IPS DF 6.9 (cell line): ENCODE results near the gene CBS.
"Not testable (repeated sequence)": the region's sequence is repeated elsewhere in the genome, so short reads cannot be mapped to it uniquely, and the experiment has no call there.

ENCODE experiments used
- DNase-seq: peaks from one replicate; pipeline ENCODE4 v3.0.0-alpha.2; 2013; ENCODE audit warnings: low read depth, low spot score
- H3K27ac ChIP-seq: one replicate; pipeline ENCODE4 v1.5.1; 2013; ENCODE audit warnings: low read length, control low read depth
- H3K27me3 ChIP-seq: 2 replicates; pipeline ENCODE4 v1.6.1; 2013; ENCODE audit warnings: mild to moderate bottlenecking, low read length; ENCODE audit not compliant: control insufficient read depth, insufficient read depth
- H3K36me3 ChIP-seq: 2 replicates; pipeline ENCODE4 v1.6.1; 2013; ENCODE audit warnings: low read length; ENCODE audit not compliant: control insufficient read depth, insufficient read depth
- H3K4me1 ChIP-seq: 2 replicates; pipeline ENCODE4 v1.6.1; 2013; ENCODE audit warnings: low read length; ENCODE audit not compliant: control insufficient read depth, insufficient read depth
- H3K4me3 ChIP-seq: 2 replicates; pipeline ENCODE4 v1.5.1; 2013; ENCODE audit warnings: mild to moderate bottlenecking, low read length
- H3K9me3 ChIP-seq: 2 replicates; pipeline ENCODE4 v1.6.1; 2013; ENCODE audit warnings: low read length, inconsistent platforms; ENCODE audit not compliant: control insufficient read depth, insufficient read depth
- WGBS: extraction: QIAGEN DNeasy Blood & Tissue Kit; methylation state at CpG from one replicate; pipeline ENCODE4 v1.1.7; 2013; ENCODE audit warnings: mixed read lengths, missing lambda C conversion rate; ENCODE audit not compliant: insufficient read length, insufficient coverage; 5-methylcytosine and 5-hydroxymethylcytosine counted together

The CBS gene

DNA sequence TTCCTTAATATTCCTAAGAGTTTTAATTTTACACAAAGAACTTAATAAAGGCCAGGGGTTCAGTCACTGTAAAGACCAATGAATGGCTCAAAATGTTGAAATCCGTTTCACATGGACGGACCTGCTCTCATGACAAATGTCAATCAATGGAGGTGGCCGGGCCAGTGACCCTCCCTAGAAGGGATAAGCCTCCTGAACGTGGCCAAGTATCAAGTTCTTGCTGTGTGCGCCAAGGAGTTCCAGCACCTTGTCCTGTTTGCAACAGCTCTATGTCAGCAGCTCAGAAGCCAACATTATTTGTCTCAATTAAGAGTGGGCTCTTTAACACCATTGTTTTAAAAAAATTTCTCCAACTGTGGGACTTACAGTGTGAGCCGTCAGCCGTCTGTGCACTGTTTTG, 25.4 kb upstream of the CBS start:
- H3K27ac ChIP-seq, H3K36me3 ChIP-seq, H3K4me3 ChIP-seq, H3K27me3 ChIP-seq, H3K4me1 ChIP-seq, H3K9me3 ChIP-seq, DNase-seq: not testable (repeated sequence)
- no CpG with 5 or more reads among the region's 7 CpGs for WGBS

DNA sequence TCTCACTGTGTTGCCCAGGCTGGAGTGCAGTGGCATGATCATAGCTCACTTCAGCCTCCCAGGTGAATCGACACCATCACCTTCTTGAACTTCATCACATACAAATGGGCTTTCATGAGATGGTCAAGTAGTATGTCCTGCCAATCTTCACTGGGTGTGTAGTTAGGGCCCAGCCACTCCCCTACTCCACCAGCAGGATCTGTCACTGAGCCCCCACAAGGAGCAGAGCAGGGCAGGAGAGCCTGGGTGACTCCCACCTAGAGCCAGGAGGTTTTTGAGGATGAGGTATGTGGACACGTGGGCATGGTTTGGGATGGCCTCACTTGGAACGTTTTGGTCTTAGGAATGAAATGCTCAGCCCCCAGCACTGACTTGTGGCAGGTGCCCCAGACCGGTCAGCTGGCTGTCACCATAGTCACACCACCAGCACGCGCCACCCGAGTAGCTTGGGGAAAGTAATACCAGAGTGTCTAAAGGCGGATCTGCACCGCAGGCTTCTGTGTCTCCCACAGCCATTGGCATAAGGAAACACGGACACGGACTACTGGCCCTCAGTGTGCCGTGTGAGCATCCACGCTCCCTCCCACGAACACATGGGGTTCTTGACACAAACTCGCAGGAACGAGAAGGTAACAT, 16.5 kb upstream of the CBS start:
- H3K36me3 ChIP-seq, H3K4me1 ChIP-seq, H3K9me3 ChIP-seq, H3K4me3 ChIP-seq, H3K27me3 ChIP-seq, DNase-seq, H3K27ac ChIP-seq: not testable (repeated sequence)
- WGBS, result no CpG with 5 or more reads among the region's 16 CpGs

DNA sequence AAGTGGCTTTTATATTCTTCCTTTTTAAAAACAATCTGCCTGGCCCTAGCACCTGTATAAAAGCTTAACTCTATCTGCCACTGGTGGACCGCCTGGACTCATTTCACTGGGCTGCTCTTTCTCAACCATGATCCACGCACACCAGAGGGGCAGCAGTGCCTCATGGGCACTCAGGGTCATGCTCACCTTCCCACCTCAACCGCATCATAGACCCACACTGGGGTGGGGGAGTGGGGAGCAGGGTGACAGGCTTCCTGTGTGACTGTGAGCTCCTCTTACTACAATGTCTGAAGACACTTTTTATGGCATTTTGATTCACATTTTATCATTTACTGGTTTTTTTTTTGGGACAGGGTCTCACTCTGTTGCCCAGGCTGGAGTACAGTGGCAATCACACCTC, 15.3 kb upstream of the CBS start:
- DNase-seq, result not testable (repeated sequence)

DNA sequence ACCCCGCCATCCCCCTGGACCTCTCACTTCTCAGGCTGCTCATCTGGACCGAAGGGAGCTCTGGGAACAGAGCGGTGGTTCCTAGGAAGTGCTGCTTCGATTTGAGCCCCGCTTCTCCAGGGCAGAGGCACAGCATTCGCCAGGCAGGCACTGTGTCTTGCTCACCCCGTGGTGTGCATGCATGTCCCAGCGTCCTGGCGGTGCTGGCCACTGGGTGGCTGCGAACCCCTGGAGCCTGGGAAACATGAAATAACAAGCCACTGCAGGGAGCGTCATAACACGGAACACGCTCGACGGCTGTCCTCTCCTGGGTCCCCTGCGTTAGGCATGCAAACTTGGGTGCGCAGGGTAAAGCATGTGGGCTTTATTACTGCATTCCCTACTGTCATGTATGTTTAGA, 13.8 kb upstream of the CBS start:
- no CpG with 5 or more reads among the region's 17 CpGs for WGBS

More for the DNA sequence above, 15.3 kb upstream of the CBS start:
- H3K27me3 ChIP-seq, H3K4me1 ChIP-seq, H3K27ac ChIP-seq, H3K4me3 ChIP-seq, H3K9me3 ChIP-seq, H3K36me3 ChIP-seq: not testable (repeated sequence)
- no CpG with 5 or more reads among the region's 3 CpGs for WGBS

DNA sequence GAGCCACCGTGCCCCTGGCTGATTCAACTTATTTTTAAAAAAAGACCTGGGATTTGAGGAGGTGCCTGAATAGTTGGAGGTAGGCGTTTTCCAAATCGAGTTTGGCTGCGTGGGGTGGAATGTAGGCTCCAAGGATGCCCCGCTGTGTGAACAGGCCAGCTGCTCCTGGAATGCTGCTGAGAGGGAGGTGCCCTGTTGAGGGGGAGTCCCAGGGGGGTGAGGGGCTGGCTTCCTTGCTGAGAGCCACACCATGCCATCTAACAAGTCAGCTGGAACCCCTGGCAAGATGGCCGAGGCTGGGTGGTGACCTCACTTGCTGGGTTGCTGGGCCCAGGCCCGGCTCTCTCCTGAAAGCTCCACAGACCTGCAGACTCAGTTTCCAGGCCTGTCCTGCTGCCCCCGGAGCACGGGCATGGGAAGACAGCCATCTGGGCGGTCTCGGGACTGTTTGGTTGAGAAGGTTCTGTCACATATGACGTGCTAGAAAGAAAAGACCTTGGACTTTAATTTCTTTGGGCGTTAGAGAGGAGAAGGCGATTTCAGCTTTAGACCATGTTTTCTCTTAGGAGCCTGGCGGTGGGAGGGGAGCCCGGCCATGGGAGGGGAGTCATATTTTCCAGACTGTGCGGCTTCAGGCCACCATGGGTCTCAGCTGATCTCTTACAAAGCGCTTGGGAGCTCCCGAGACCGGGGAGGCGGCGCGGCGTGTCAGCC, 7.1 kb upstream of the CBS start:
- H3K27me3 ChIP-seq, H3K27ac ChIP-seq, H3K36me3 ChIP-seq, DNase-seq, H3K4me3 ChIP-seq, H3K9me3 ChIP-seq, H3K4me1 ChIP-seq: not testable (repeated sequence)
- no CpG with 5 or more reads among the region's 24 CpGs for WGBS

More for the DNA sequence above, 13.8 kb upstream of the CBS start:
- H3K36me3 ChIP-seq, DNase-seq, H3K9me3 ChIP-seq, H3K4me3 ChIP-seq, H3K27ac ChIP-seq, H3K4me1 ChIP-seq, H3K27me3 ChIP-seq: not testable (repeated sequence)

DNA sequence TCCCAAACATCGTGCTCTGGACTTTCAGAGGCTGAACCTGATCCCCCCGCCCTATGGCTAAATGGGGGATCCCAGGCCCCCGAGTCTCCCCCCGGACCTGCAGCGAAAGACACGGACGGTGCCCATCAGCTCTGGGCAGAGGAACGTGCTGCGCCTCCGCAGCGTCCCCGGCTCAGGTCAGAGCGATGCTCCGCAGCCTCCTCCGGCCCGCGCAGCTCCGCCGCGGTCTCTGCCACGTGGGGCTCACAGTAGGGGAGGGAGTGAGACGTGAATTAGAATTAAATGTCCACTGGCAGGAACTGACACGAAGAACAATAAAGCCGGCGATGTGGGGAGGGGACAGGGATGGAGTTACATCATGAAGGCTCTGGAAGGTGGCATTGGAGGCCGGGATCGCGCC, 1.0 kb upstream of the CBS start:
- not testable (repeated sequence) for H3K27me3 ChIP-seq, H3K4me1 ChIP-seq, DNase-seq, H3K4me3 ChIP-seq, H3K27ac ChIP-seq, H3K36me3 ChIP-seq, H3K9me3 ChIP-seq
- WGBS, result no CpG with 5 or more reads among the region's 28 CpGs

DNA sequence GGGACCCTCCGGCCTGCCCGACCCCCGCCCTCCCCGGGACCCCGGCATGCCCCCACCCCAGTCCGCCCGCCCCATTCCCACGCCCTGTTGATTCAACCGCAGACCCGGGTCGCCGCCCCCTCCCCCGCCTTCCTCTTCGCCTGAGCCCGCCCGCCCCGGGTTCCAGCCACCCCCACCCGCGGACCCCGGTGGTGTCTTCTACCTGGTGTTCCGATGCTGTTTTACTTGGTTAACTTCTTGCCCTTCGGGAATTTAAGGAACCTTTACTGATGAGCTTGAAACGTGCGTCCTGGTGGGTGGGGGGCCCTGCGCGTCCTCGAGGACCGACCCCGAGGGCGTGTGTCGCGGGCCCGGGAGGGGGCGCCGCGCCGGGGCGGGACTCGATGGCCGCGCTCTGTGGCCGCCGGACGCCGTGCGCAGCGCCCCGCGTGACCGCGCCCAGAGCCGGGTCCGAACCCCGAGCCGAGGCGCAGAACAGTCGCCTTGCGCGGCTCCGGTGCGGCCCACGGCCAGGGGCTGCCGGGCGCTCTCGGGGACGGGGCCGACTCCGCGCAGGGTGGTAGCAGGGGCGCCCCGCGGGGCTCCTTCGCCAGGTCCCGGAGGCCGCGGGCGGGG, 495 bp upstream of the CBS start:
- not testable (repeated sequence) for H3K9me3 ChIP-seq, H3K4me3 ChIP-seq, H3K4me1 ChIP-seq, H3K27ac ChIP-seq, H3K36me3 ChIP-seq, DNase-seq, H3K27me3 ChIP-seq
- no CpG with 5 or more reads among the region's 77 CpGs for WGBS

DNA sequence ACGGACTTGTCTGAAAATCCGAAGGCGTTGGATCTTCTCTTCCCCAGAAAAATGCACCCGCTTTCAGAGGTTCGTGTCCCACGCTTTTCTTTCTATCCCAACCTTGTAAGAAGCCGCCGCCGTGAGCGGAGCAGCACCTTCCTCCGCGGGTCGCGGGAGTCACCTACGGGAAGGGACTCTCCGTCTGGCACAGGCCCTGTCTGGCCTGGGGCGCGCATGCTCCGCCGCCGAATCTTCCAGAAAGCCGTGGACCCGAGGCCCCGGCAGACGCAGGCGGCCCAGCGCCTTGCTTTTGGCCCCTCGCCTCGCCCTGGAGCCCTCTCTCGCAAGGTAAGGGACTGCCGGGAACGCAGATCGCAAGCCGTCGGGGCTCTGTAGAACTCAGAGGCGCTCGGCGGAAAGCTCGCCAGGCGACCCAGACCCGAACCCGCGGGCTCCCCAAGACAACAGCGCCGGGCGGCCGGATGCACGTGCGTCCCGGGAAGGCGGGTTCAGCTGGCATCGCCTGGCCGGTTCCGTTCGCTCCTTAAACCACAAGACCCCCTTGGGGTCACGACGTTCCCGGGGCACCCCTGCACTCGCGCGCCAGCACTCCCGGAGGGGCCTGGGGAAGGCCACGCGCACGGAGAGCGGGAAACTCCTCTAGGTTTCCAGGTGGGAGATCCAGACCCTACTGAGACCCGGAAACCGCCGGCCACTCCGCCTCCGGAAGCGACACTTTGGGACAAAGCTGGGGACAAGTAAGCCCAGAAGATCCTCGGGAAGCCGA, 1.1 kb downstream of the CBS start:
- WGBS, result no CpG with 5 or more reads among the region's 74 CpGs
- not testable (repeated sequence) for H3K4me1 ChIP-seq, H3K4me3 ChIP-seq, H3K9me3 ChIP-seq, H3K36me3 ChIP-seq, H3K27me3 ChIP-seq, DNase-seq, H3K27ac ChIP-seq

DNA sequence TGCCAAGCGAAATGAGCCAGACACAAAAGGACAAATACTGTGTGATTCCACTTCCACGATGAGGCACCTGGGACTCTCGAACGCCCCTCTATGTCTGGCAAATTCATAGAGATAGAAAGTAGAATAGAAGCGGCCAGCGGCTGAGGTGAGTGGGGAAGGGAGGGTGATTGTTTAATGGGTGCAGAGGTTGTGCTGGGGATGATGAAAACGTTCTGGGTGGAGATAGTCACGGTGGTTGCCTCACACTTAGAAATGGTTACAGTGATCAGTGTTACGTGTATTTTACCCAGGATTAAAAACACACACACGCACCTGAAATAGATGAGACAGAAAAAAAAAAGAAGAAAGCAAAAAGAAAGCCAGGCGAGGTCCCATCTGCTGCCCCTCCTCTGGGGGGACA, 2.9 kb downstream of the CBS start:
- not testable (repeated sequence) for DNase-seq, H3K4me3 ChIP-seq, H3K4me1 ChIP-seq, H3K27ac ChIP-seq, H3K27me3 ChIP-seq, H3K9me3 ChIP-seq, H3K36me3 ChIP-seq
- no CpG with 5 or more reads among the region's 11 CpGs for WGBS

DNA sequence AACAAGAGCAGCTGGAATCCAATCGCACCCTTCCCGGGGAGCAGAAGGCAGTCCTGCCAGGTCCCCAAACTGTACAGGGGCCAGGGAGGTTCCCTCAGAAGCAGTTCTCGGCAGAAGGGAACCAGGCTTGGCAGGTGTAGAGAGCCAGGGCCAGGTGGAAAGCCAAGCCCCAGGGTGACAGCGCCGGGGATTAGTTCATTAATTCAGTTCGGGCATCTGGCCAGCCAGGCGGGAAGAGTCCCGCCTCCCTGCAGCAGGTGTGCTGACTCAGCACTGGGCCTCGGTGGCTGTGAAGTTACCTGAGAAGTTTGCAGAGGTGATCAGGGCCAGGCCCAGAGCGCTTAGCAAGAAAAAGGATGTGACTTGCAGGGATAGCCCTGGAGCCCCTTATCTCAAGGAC, 6.0 kb downstream of the CBS start:
- not testable (repeated sequence) for H3K4me1 ChIP-seq, H3K27ac ChIP-seq, DNase-seq, H3K27me3 ChIP-seq, H3K36me3 ChIP-seq, H3K9me3 ChIP-seq, H3K4me3 ChIP-seq
- no CpG with 5 or more reads among the region's 10 CpGs for WGBS
